IMR-90 (cell line): Measurements from ENCODE around the gene FAM234A. TPM values are rescaled to one million over a fixed set of nuclear protein-coding genes. Genes with fewer than 3 reads are reported as not detected.

ENCODE experiments used
- ATAC-seq: fragments of 200-7000 bp; cut with Tn5 transposase; 2 replicates; pipeline ENCODE4 v1.9.1; 2020; ENCODE audit warnings: low read depth, mild to moderate bottlenecking, moderate library complexity
- BruUV-seq: library from RNA; stranded (reverse); fragments of 400-500 nt; replicated peaks from 2 replicates; lab custom pipeline; 2021; lab: Mats Ljungman, UMichigan
- CTCF ChIA-PET: fragments of 300-600 bp; formaldehyde crosslinking; extraction: SDS; loops from one replicate; lab custom pipeline; 2021; ENCODE audit warnings: antibody characterized with exemption; lab: Yijun Ruan, JAX
- POLR2A ChIA-PET: fragments of 300-600 bp; sonication (Branson Sonifier 250); formaldehyde crosslinking; loops from one replicate; lab custom pipeline; 2022; ENCODE audit warnings: antibody characterized with exemption; ENCODE audit not compliant: unreplicated experiment; lab: Charles Lee
- DNase-seq: peaks from one replicate; pipeline ENCODE4 v3.0.0; 2013
- H2AFZ ChIP-seq: replicated peaks from 2 replicates; pipeline ENCODE3; 2013; ENCODE audit warnings: low read length, mild to moderate bottlenecking; ENCODE audit not compliant: poor library complexity
- H2AK5ac ChIP-seq: 2 replicates; pipeline ENCODE4 v1.6.1; 2013; ENCODE audit warnings: low read depth, low read length, inconsistent platforms
- H2AK9ac ChIP-seq: replicated peaks from 2 replicates; pipeline ENCODE3; 2013; ENCODE audit warnings: mild to moderate bottlenecking, low read depth, low read length, moderate library complexity; ENCODE audit not compliant: poor library complexity
- H2BK120ac ChIP-seq: 2 replicates; pipeline ENCODE4 v1.6.1; 2013; ENCODE audit warnings: low read depth, low read length, inconsistent platforms
- H2BK15ac ChIP-seq: 3 replicates; pipeline ENCODE4 v1.6.1; 2013; ENCODE audit warnings: low read depth, low read length, inconsistent platforms
- H2BK20ac ChIP-seq: 2 replicates; pipeline ENCODE4 v1.6.1; 2013; ENCODE audit warnings: low read depth, mild to moderate bottlenecking, inconsistent platforms, low read length, moderate library complexity
- H2BK5ac ChIP-seq: 2 replicates; pipeline ENCODE4 v1.6.1; 2013; ENCODE audit warnings: mild to moderate bottlenecking, low read depth, low read length, inconsistent platforms; ENCODE audit not compliant: poor library complexity, severe bottlenecking
- H3K14ac ChIP-seq: replicated peaks from 2 replicates; pipeline ENCODE4 v1.6.1; 2013; ENCODE audit warnings: low read depth, low read length, inconsistent platforms
- H3K18ac ChIP-seq: 2 replicates; pipeline ENCODE4 v1.6.1; 2013; ENCODE audit warnings: low read depth, low read length, control low read depth
- H3K23ac ChIP-seq: 2 replicates; pipeline ENCODE4 v1.6.1; 2013; ENCODE audit warnings: low read depth, low read length, inconsistent platforms
- H3K27ac ChIP-seq: 2 replicates; pipeline ENCODE4 v1.5.1; 2013; ENCODE audit warnings: mild to moderate bottlenecking, control low read depth, low read length; ENCODE audit not compliant: insufficient read depth
- H3K27me3 ChIP-seq: 2 replicates; pipeline ENCODE4 v1.6.1; 2013; ENCODE audit warnings: low read length; ENCODE audit not compliant: control insufficient read depth, insufficient read depth
- H3K36me3 ChIP-seq: 2 replicates; pipeline ENCODE4 v1.6.1; 2013; ENCODE audit warnings: low read length, mixed read lengths; ENCODE audit not compliant: control insufficient read depth, insufficient read depth
- H3K4ac ChIP-seq: 2 replicates; pipeline ENCODE4 v1.6.1; 2013; ENCODE audit warnings: low read depth, low read length, inconsistent platforms
- H3K4me1 ChIP-seq: 2 replicates; pipeline ENCODE4 v1.6.1; 2013; ENCODE audit warnings: low read length, mixed read lengths; ENCODE audit not compliant: control insufficient read depth, insufficient read depth
- H3K4me2 ChIP-seq: 2 replicates; pipeline ENCODE4 v1.6.1; 2013; ENCODE audit warnings: low read depth, mild to moderate bottlenecking, control low read depth, low read length, moderate library complexity
- H3K4me3 ChIP-seq: 2 replicates; pipeline ENCODE4 v1.5.1; 2013; ENCODE audit warnings: low read depth, mild to moderate bottlenecking, control low read depth, low read length, moderate library complexity; ENCODE audit not compliant: insufficient read depth
- H3K56ac ChIP-seq: 2 replicates; pipeline ENCODE4 v1.6.1; 2013; ENCODE audit warnings: low read length, inconsistent platforms; ENCODE audit not compliant: insufficient read depth; ENCODE audit errors: extremely low read depth
- H3K79me1 ChIP-seq, 2 experiments: 2 replicates each; pipeline ENCODE4 v1.6.1; 2013; ENCODE audit warnings: low read length in 2 of 2, inconsistent platforms in 1 of 2, low read depth in 1 of 2
- H3K9ac ChIP-seq: 2 replicates; pipeline ENCODE4 v1.6.1; 2013; ENCODE audit warnings: low read depth, low read length, control low read depth
- H3K9me1 ChIP-seq: 2 replicates; pipeline ENCODE4 v1.6.1; 2013; ENCODE audit warnings: low read length, inconsistent platforms; ENCODE audit not compliant: insufficient read depth
- H3K9me3 ChIP-seq: 2 replicates; pipeline ENCODE4 v1.6.1; 2013; ENCODE audit warnings: low read length; ENCODE audit not compliant: control insufficient read depth, insufficient read depth
- H4K20me1 ChIP-seq: 2 replicates; pipeline ENCODE4 v1.6.1; 2013; ENCODE audit warnings: low read length, inconsistent platforms; ENCODE audit not compliant: insufficient read depth
- H4K5ac ChIP-seq: 2 replicates; pipeline ENCODE4 v1.6.1; 2013; ENCODE audit warnings: mild to moderate bottlenecking, low read depth, low read length, control low read depth
- H4K8ac ChIP-seq, 2 experiments: 2 replicates each; pipeline ENCODE4 v1.6.1; 2013; ENCODE audit warnings: low read depth in 2 of 2, low read length in 2 of 2, control low read depth in 1 of 2, inconsistent platforms in 1 of 2
- H4K91ac ChIP-seq: 2 replicates; pipeline ENCODE4 v1.6.1; 2013; ENCODE audit warnings: low read depth, low read length, inconsistent platforms; ENCODE audit not compliant: insufficient read depth
- MXI1 ChIP-seq: IDR thresholded peaks from 2 replicates; pipeline ENCODE4 v1.6.1; 2012; ENCODE audit warnings: low read depth, mild to moderate bottlenecking, low read length, moderate library complexity, borderline replicate concordance
- WGBS, 2 experiments: methylation state at CpG; one replicate each; pipeline versions ENCODE4 v1.1.5 to v1.1.7; 2013; ENCODE audit warnings: missing lambda C conversion rate in 2 of 2; ENCODE audit not compliant: insufficient read length in 1 of 2; ENCODE audit errors: extremely low coverage in 2 of 2; 5-methylcytosine and 5-hydroxymethylcytosine counted together
- dilution Hi-C: fragments of 300-500 bp; cut with HindIII; formaldehyde crosslinking; loops from one replicate; pipeline ENCODE4 v1.14.3; 2018; ENCODE audit warnings: low sequenced_read_pairs; ENCODE audit not compliant: unreplicated experiment
- in situ Hi-C: fragments of 300-500 bp; cut with MboI; formaldehyde crosslinking; loops from 3 replicates; pipeline ENCODE4 v1.14.3; 2019; ENCODE audit warnings: low sequenced_read_pairs, inconsistent platforms, mixed read lengths
- intact Hi-C: fragments of 100-400 bp; cut with micrococcal nuclease; formaldehyde crosslinking; loops from 2 replicates; pipeline ENCODE4 v1.10.0; 2022
- polyA plus RNA-seq, 3 experiments: library from polyadenylated mRNA; depleted of rRNA; stranded (reverse); fragments of >200 nt; gene quantifications; 2 replicates each; pipeline ENCODE4 v1.2.3, GENCODE V29; 2012; ENCODE audit warnings: low replicate concordance in 1 of 3
- total RNA-seq: library from RNA; depleted of rRNA; stranded (reverse); fragments of >200 nt; gene quantifications from 2 replicates; pipeline ENCODE4 v1.2.3, GENCODE V29; 2012

FAM234A gene
- total and polyA plus RNA-seq, 2 of the 4 experiments (the other 2 are of a cell fraction), result 30.3 to 64.2 TPM

DNA sequence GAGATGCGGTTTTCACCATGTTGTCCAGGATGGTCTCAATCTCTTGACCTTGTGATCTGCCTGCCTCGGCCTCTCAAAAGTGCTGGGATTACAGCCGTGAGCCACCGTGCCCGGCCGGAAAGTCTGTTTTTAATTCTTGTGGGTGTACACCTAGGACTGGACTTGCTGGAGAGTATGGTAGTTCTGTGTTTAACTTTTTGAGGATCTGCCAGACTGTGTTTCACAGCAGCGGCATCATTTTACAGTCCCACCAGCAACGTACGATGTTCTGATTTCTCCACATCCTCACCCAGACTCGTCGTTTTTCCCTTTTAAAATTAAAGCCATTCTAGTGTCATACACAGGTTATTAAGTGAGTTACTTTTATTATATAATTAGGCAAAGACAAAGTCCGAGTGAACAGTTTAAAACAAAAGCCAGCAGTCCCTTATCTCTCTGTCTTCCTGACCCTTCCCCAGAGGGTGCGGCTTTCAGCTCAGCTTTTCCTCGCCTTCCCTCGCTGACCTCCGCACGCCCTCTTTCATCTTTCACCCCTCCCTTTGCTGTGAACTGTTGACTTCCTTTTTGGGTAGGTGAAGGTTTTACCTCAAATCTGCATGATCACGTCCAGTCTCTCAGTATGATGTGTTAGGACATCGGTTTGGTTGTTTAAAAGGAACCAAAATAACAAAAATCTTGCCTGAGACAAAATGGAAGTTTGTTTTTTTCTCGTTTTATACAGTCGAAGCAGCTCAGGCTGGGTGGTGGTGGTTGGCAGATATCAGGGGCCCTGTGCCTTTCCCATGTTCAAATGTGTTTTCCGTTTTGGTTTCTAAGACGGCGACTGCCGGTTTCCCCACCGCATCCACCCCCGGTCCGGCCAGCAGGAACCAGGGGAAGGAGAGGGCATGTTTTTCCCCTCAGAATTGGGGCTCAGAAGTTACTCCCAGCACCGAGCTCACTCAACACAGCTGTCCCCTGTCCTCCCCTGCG lies 18.0 kb downstream of the FAM234A start:
- Histone ChIP-seq H2AK5ac (no peak overlapping the region), H4K5ac (no peak overlapping the region), H2BK20ac (no peak overlapping the region), H4K8ac (no peak overlapping the region), H2BK120ac (no peak overlapping the region), H3K56ac (no peak overlapping the region), H4K20me1 (peaks cover 6% of the 10 kb centered on the region; the same call in 1 of the 2 replicates), H3K4me3 (no peak overlapping the region), H4K91ac (no peak overlapping the region), H3K79me1 (no peaks in the 10 kb centered on the region), H2AFZ (no peak overlapping the region), H3K4ac (no peak overlapping the region), H3K27ac (no peak overlapping the region), H3K4me1 (no peaks in the 10 kb centered on the region), H3K18ac (no peak overlapping the region), H3K9me1 (0 out of 2 replicates have a peak, but pooled peaks cover 6% of the 10 kb centered on the region), H3K36me3 (peaks cover 27% of the 10 kb centered on the region), H2AK9ac (no peak overlapping the region), H2BK5ac (no peak overlapping the region), H3K9me3 (no peaks in the 10 kb centered on the region), H3K4me2 (no peak overlapping the region), H3K14ac (no peak overlapping the region; the same call in 1 of the 2 replicates), H3K27me3 (no peaks in the 10 kb centered on the region), H2BK15ac (no peak overlapping the region), H3K23ac (no peak overlapping the region), H3K9ac (no peak overlapping the region)
- dilution Hi-C loops, result no loop called here
- BruUV-seq, result no TSS peak
- ChIA-PET POLR2A (no interaction called here), CTCF (interaction anchor here (0.6 kb wide), 1 partner anchor 40 kb away, joined by 6 read pairs; no protein-coding TSS in a partner anchor)
- no peak for TF ChIP-seq MXI1
- WGBS, 2 experiments, result 55% methylated on average over 4 of the region's 30 CpGs; no CpG with 5 or more reads in 1 of the 2 experiments
- in situ Hi-C loops, result no loop called here
- ATAC-seq (no peak), DNase-seq (no peak)
- intact Hi-C loops, result no loop called here
